Measurements from ENCODE around the gene SFT2D1. TPM values are rescaled to one million over a fixed set of nuclear protein-coding genes. Genes with fewer than 3 reads are reported as not detected.

Gene SFT2D1
- total RNA-seq, 4 donors from 2014 or later = 35.2 to 65.4 (median 50.3) TPM

DNA sequence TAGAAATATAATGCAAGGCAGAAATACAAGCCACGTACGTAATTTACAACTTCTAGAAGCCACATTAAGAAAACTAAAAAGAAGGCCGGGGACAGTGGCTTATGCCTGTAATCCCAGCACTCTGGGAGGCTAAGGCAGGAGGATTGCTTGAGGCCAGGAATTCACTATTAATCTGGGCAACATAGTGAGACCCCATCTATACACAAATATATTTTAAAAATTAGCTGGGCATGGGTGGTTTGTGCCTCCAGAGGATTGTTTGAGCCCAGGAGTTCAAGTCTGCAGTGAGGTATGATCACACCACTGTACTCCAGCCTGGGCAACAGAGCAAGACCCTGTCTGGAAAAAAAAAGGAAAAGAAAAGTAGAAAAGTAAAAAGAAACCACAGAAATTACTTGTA is 28.1 kb upstream of the SFT2D1 start:
- TF ChIP-seq, protein P1, sequence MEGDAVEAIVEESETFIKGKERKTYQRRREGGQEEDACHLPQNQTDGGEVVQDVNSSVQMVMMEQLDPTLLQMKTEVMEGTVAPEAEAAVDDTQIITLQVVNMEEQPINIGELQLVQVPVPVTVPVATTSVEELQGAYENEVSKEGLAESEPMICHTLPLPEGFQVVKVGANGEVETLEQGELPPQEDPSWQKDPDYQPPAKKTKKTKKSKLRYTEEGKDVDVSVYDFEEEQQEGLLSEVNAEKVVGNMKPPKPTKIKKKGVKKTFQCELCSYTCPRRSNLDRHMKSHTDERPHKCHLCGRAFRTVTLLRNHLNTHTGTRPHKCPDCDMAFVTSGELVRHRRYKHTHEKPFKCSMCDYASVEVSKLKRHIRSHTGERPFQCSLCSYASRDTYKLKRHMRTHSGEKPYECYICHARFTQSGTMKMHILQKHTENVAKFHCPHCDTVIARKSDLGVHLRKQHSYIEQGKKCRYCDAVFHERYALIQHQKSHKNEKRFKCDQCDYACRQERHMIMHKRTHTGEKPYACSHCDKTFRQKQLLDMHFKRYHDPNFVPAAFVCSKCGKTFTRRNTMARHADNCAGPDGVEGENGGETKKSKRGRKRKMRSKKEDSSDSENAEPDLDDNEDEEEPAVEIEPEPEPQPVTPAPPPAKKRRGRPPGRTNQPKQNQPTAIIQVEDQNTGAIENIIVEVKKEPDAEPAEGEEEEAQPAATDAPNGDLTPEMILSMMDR (IDR thresholded peaks at IDR 0.05; ENCODE audit: low read depth) = no peak

DNA sequence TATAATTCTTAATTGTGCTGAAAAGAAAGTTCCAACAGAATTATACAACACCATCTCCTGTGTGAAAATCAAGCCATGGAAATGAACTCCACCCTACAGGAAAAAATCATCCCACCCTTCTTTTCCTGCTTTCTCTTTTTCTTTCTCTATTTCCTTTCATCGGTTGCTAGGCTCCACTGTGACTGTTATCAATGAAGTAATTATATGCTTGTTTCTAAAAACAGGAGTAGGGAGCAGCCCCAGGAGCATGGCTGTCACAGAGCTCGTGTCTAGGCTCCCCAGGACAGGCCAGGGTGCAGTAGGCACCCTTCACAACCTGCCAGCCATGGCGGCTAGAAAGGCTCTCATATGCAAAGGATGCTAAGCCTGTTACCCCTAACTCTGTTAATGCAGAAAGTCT is 27.4 kb upstream of the SFT2D1 start:
- TF ChIP-seq, protein P1 (IDR thresholded peaks at IDR 0.05; ENCODE audit: low read depth) = no peak

DNA sequence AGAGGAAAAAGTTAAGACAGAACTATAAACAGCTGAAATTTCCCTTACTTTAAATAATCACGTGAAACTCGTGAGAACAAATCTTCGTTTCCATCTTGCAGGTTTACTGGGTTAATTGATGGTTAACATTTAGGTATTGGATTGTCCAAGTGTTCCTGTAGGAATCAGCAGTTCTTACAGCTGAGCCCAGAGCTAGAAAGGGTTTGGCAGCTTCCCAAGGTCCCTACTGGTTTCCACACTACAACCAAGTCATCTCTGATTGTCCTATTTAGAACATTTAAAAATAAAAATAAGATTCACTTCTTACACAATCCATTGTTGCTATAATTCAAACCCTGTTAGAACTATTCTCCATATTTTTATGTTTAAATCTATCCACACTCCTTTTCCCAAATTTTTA is 24.6 kb upstream of the SFT2D1 start:
- TF ChIP-seq, protein P1 (IDR thresholded peaks at IDR 0.05; ENCODE audit: low read depth) = no peak

DNA sequence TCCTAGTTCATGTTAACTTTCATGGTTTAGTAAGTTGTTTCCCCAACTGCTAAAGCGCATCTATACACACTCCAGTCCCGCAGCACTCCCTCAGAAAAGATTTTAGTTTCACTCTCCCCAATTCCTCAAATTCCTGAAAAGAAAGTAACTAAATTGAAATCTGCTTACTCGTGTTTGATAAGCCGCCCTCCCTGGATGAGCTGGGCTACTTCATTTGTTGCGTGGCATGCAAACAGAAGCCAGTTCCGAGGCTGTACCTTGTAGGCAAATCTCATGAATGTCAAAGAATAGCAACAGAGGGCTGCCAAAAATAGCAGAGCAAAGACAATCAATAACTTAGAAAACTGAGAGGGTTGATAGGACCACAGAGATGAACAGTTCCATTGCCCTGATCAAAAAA is 23.5 kb upstream of the SFT2D1 start:
- TF ChIP-seq, protein P1 (IDR thresholded peaks at IDR 0.05; ENCODE audit: low read depth) = no peak

DNA sequence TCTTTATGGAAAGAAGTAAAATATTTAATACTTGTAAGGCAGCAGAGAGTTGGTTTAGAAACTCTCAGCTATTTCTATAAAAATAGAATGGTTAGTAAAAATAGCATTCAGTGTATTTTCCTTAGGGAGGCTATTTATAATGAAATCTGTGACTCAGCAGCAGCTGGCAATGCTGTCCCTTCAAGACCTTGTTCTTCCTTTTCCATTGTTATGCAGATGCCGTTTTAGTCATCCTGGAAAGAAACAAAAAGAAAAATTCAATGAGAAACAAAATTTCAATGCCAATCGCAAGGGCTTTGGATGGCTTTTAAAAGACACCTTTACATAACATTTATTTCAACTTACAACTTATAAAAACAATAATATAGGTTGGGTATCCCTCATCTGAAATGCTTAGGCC is 22.9 kb upstream of the SFT2D1 start:
- TF ChIP-seq, protein P1 (IDR thresholded peaks at IDR 0.05; ENCODE audit: low read depth) = no peak

DNA sequence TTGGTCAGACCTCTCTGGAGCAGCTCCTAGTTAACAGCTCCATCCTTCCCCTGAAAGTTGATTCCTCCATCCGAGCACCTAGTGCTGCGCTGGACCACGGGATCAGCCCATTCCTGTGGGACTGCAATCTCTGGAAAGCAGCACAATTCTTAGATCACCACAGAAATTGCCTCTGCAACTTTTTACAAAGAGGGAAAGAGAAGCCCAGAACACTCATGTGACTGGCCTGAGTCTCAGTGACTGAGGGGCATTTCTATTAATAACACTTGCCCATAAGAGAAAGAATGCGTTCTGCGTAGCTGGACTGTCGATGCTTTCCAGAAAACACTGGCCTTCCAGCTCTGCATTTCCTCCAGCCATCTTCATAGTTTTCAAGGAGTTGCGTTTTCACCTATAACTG is 22.1 kb upstream of the SFT2D1 start:
- TF ChIP-seq, protein P1 (IDR thresholded peaks at IDR 0.05; ENCODE audit: low read depth) = no peak

DNA sequence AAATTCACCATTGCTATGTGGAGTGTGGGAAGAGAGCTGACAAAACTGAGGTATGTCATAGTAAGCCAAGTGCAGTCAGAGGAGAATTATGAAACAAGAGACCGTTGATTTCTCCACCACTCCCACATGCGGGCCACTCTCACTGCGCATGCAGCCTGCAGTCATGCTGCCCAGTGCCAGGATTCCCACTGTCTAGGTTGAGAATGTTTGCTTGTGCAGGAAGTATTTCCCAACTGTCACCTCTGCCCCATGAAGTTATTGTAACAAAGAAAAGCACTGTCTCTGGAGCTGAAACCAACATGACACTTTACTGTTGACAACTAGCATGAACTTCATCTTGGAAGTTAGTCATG is 18.7 kb upstream of the SFT2D1 start:
- TF ChIP-seq, protein P1 (IDR thresholded peaks at IDR 0.05; ENCODE audit: low read depth) = no peak

Measured in subcutaneous adipose tissue (tissue), 4 donors.